Measurements from ENCODE around the gene ATP2A1.

Gene ATP2A1

DNA sequence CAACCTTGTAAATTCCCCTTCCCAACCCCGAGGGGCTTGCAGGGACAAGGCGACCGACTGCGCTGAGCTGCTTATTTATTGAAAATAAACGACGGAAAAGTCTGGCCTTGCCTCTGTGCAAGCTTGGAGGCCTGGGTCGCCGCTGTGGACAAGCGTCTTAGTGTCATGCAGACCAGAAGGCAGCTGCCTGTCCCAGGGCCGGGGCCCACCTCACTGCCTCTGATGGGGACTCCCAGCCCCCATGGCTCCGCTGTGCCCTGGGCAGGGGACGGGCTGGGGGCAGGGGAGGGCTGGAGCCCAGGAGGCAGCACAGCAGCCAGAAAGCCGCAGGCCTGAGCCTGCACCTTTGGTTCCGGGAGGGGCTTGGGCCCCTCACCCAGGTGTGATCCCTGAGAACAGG, 26.1 kb downstream of the ATP2A1 start:
- no peak overlapping the region for H3K4me3 ChIP-seq (ENCODE audit: low read depth, low read length)
- no peak for DNase-seq (ENCODE audit: low read depth)
- TF ChIP-seq, protein P1, sequence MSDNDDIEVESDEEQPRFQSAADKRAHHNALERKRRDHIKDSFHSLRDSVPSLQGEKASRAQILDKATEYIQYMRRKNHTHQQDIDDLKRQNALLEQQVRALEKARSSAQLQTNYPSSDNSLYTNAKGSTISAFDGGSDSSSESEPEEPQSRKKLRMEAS (IDR thresholded peaks at IDR 0.05; ENCODE audit: low read depth, low read length) = no peak
- TF ChIP-seq, protein P2, sequence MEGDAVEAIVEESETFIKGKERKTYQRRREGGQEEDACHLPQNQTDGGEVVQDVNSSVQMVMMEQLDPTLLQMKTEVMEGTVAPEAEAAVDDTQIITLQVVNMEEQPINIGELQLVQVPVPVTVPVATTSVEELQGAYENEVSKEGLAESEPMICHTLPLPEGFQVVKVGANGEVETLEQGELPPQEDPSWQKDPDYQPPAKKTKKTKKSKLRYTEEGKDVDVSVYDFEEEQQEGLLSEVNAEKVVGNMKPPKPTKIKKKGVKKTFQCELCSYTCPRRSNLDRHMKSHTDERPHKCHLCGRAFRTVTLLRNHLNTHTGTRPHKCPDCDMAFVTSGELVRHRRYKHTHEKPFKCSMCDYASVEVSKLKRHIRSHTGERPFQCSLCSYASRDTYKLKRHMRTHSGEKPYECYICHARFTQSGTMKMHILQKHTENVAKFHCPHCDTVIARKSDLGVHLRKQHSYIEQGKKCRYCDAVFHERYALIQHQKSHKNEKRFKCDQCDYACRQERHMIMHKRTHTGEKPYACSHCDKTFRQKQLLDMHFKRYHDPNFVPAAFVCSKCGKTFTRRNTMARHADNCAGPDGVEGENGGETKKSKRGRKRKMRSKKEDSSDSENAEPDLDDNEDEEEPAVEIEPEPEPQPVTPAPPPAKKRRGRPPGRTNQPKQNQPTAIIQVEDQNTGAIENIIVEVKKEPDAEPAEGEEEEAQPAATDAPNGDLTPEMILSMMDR (IDR thresholded peaks at IDR 0.05; ENCODE audit: low read depth, low read length) = no peak
- no peak for TF ChIP-seq POLR2A (IDR thresholded peaks at IDR 0.05; ENCODE audit: extremely low read depth, insufficient read length)
- no peak for TF ChIP-seq MYC (IDR thresholded peaks at IDR 0.05; ENCODE audit: low read depth, low read length)

DNA sequence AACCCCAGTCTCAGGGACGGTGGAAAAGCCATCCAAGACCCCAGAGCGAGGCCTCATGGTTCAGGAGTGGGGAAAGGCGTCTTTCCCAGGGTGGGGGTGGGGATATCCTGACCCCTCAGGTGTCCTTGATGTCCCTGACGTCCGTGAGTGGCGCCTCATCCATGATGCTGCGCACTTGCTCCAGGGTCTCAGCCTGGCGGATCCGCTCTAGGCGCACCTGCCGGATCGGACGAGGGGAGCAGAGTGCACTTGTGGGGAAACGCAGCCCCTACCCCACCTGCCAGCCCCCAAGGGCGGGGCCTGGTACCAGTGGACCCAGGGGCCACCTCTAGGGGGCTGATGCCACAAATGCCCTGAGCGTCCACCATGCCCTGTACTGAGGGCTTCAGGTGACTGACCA, 26.5 kb downstream of the ATP2A1 start:
- TF ChIP-seq POLR2A (IDR thresholded peaks at IDR 0.05; ENCODE audit: extremely low read depth, insufficient read length) (no peak), MYC (IDR thresholded peaks at IDR 0.05; ENCODE audit: low read depth, low read length) (no peak)
- TF ChIP-seq, protein P1 (IDR thresholded peaks at IDR 0.05; ENCODE audit: low read depth, low read length) = no peak
- TF ChIP-seq, protein P2 (IDR thresholded peaks at IDR 0.05; ENCODE audit: low read depth, low read length) = no peak
- DNase-seq (ENCODE audit: low read depth) = no peak
- H3K4me3 ChIP-seq (ENCODE audit: low read depth, low read length) = no peak overlapping the region

DNA sequence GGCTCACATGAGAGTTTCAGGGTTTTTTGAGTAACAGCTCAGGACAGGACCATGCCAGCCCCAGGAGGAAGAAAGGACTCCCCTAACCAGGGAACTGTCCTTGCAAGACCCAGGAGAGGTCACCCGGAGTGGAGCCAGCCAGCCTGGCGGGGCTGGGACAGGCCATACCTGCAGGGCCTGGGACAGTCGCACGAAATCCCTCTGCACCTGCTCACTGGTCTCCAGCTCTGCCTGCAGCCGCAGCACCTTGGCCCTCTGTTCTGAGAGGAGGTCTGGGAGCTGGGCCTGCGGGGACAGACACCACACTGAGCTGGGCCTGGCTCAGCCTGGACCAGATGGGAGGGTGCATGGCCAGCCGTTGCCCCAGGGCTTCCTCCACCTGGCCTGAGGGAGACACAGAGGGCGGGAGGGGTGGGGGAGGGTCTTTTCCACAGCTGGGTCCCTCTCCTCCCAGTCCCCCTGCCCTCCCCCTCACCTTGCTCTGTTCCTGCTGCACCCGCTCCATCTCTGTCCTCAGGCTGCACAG, 27.0 kb downstream of the ATP2A1 start:
- no peak overlapping the region for H3K4me3 ChIP-seq (ENCODE audit: low read depth, low read length)
- DNase-seq (ENCODE audit: low read depth) = no peak
- TF ChIP-seq MYC (IDR thresholded peaks at IDR 0.05; ENCODE audit: low read depth, low read length) (no peak), POLR2A (IDR thresholded peaks at IDR 0.05; ENCODE audit: extremely low read depth, insufficient read length) (no peak)
- TF ChIP-seq, protein P1 (IDR thresholded peaks at IDR 0.05; ENCODE audit: low read depth, low read length) = no peak
- TF ChIP-seq, protein P2 (IDR thresholded peaks at IDR 0.05; ENCODE audit: low read depth, low read length) = no peak

DNA sequence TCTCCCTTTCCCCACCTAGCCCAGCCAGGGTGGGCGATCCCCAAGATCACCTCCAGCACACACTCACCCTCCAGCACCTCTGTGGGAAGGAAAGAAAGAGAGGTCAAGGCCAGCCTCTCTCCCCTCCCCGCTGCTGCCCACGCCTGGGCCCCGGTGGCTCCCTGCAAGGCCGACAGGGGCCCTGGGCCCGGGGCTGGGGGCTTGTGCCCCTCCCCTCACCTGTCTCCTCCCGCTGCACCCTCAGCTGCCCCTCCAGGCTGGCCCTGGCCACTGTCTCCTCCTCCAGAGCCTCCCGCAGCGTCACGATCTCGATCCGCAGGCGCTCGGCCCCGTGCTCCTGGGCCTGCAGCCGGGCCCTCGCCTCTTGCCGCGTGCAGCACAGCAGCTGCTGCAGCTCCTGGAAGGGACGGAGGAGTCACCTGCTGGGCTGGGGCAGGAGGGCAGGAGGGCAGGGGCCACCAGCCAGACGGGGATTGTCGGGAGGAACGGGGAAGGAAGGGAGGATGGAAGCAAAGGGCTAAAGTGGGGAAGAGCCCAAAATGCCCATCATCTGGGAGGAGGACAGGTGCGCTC, 27.6 kb downstream of the ATP2A1 start:
- DNase-seq (ENCODE audit: low read depth) = no peak
- no peak overlapping the region for H3K4me3 ChIP-seq (ENCODE audit: low read depth, low read length)
- TF ChIP-seq POLR2A (IDR thresholded peaks at IDR 0.05; ENCODE audit: extremely low read depth, insufficient read length) (no peak), MYC (IDR thresholded peaks at IDR 0.05; ENCODE audit: low read depth, low read length) (no peak)
- TF ChIP-seq, protein P2 (IDR thresholded peaks at IDR 0.05; ENCODE audit: low read depth, low read length) = no peak

DNA sequence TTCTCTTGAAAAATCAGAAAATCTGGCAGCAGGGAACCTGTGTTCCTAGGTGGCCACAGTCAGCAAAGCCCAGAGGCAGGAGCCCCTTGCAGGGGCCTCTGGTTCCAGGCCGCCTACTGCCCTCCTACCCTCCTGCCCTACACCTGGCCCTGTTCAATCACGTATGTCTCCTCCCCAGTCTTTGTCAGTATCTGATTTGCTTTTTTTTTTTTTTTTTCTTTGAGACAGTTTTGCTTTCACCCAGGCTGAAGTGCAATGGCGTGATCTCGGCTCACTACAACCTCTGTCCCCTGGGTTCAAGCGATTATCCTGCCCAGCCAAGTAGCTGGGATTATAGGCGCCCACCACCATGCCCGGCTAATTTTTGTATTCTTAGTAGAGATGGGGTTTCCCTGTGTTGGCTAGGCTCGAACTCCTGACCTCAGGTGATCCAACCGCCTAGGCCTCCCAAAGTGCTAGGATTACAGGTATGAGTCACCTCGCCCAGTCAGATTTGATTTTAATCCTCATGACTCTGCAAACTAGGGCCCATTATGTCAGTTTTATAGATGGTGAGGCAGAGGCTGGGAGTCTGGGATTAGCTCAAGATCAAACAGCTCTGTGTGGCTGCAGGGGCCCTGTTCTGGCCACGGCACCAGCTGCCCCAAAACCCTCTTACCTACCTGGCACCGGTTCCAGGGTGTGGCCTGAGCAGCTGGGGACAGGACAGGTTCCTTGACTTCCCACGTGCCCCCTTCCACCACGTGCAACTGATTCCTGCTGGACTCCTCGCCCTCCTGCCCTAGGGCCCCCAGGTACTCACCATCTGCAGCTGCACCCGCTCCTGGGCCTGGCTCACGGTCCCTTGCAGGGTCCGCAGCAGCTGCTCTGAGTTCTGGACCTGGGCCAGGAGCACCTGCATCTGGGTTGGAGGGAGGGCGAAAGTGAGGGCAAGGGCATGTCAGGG, 32.1 kb downstream of the ATP2A1 start:
- no peak for DNase-seq (ENCODE audit: low read depth)
- H3K4me3 ChIP-seq (ENCODE audit: low read depth, low read length) = no peak overlapping the region
- TF ChIP-seq, protein P2 (IDR thresholded peaks at IDR 0.05; ENCODE audit: low read depth, low read length) = no peak
- no peak for TF ChIP-seq MYC (IDR thresholded peaks at IDR 0.05; ENCODE audit: low read depth, low read length)
- TF ChIP-seq, protein P1 (IDR thresholded peaks at IDR 0.05; ENCODE audit: low read depth, low read length) = no peak
- TF ChIP-seq POLR2A (IDR thresholded peaks at IDR 0.05; ENCODE audit: extremely low read depth, insufficient read length) = no peak
